ENCODE data around the gene CRKL. TPM values are rescaled to one million over a fixed set of nuclear protein-coding genes. Genes with fewer than 3 reads are reported as not detected.

Gene CRKL
- total and polyA plus RNA-seq, 3 donors from 2014 or later = 31.9 to 60.2 (median 47.5) TPM

DNA sequence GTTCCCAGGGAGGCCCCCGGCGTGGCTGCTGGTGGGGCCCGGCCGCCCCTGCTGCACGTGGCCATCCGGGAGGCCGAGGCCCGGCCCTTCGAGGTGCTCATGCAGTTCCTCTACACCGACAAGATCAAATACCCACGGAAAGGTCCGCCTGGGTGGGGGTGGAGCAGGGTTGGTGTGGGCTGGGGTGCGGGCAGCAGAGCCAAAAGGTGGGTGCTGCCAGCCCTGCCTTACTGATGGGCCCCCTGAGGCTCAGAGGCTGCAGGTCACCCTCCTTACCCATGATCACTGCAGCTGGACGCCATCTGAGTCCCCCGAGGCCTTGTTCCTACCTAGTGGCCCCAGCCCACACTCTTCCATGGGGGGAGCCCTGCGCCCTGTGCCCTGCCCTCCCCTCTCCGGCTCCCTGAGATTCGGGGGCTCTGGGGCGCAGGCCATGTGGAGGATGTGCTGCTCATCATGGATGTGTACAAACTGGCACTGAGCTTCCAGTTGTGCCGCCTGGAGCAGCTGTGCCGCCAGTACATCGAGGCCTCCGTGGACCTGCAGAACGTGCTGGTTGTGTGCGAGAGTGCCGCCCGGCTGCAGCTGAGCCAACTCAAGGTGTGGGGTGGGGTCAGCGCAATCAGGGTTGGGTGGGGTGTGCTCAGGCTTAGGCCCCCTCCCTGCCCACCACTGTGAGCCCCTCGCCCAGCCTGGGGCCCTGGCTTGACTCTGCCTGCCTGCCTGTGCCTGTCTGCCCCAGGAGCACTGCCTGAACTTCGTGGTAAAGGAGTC, 77.1 kb downstream of the CRKL start:
- Histone ChIP-seq H3K4me3 (no peak overlapping the region), H3K36me3 (ENCODE audit: low read depth, missing control alignments) (no peaks in the 10 kb centered on the region)

DNA sequence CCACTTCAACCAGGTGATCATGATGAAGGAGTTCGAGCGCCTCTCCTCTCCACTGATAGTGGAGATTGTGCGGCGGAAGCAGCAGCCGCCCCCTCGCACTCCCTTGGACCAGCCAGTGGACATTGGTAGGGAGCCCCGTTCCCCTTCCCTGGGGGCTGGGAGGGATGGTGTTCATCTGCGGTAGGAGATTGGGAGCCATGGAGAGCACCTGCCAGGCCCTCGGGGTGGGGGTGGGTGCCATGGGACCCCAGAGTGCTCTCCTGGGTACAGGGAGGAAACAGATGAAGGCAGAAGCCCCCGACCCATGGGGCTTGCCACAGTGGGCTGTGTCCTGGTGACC, 77.7 kb downstream of the CRKL start:
- no peak overlapping the region for H3K4me3 ChIP-seq
- H3K27me3 ChIP-seq = no peaks in the 10 kb centered on the region
- no peak overlapping the region for H3K27ac ChIP-seq
- no peaks in the 10 kb centered on the region for H3K36me3 ChIP-seq (ENCODE audit: low read depth, missing control alignments)
- H3K9me3 ChIP-seq = no peaks in the 10 kb centered on the region
- intact Hi-C loops (cut with DNase I; ENCODE audit: low total_unique reads) = no loop called here
- peaks cover 16% of the 10 kb centered on the region for H3K4me1 ChIP-seq
- WGBS, 2 donors = 90 to 93% methylated on average over 3 to 10 of the region's 10 CpGs
- TF ChIP-seq POLR2A (IDR thresholded peaks at IDR 0.05) (no peak), CTCF (IDR thresholded peaks at IDR 0.05) (no peak)
- DNase-seq = no peak

More for the DNA sequence above, 77.1 kb downstream of the CRKL start:
- Histone ChIP-seq H3K27ac (no peak overlapping the region), H3K9me3 (no peaks in the 10 kb centered on the region), H3K4me1 (peaks cover 21% of the 10 kb centered on the region), H3K27me3 (no peaks in the 10 kb centered on the region)
- 90 to 93% methylated on average over 4 to 21 of the region's 30 CpGs for WGBS, 2 donors
- TF ChIP-seq POLR2A (IDR thresholded peaks at IDR 0.05) (no peak), CTCF (IDR thresholded peaks at IDR 0.05) (no peak)
- intact Hi-C loops (cut with DNase I; ENCODE audit: low total_unique reads) = no loop called here
- no peak for DNase-seq

GRCh38 chr22:20995329-20996030, 78.3 kb downstream of the CRKL start:
- no peaks in the 10 kb centered on the region for H3K27me3 ChIP-seq
- H3K36me3 ChIP-seq (ENCODE audit: low read depth, missing control alignments) = no peaks in the 10 kb centered on the region
- H3K9me3 ChIP-seq = no peaks in the 10 kb centered on the region
- H3K4me1 ChIP-seq = peaks cover 15% of the 10 kb centered on the region
- no peak overlapping the region for H3K4me3 ChIP-seq
- WGBS, 2 donors = 90 to 100% methylated on average over 2 to 23 of the region's 23 CpGs
- no peak for TF ChIP-seq POLR2A (IDR thresholded peaks at IDR 0.05)
- TF ChIP-seq CTCF (IDR thresholded peaks at IDR 0.05) = no peak
- DNase-seq = no peak
- intact Hi-C loops (cut with DNase I; ENCODE audit: low total_unique reads) = no loop called here
- H3K27ac ChIP-seq = no peak overlapping the region

GRCh38 chr22:20996031-20996410, 78.8 kb downstream of the CRKL start:
- no peak for DNase-seq
- no peak overlapping the region for H3K4me3 ChIP-seq
- no peak overlapping the region for H3K27ac ChIP-seq
- 80 to 95% methylated on average over 1 to 10 of the region's 10 CpGs for WGBS, 2 donors
- intact Hi-C loops (cut with DNase I; ENCODE audit: low total_unique reads) = no loop called here
- H3K9me3 ChIP-seq = no peaks in the 10 kb centered on the region
- H3K27me3 ChIP-seq = no peaks in the 10 kb centered on the region
- peaks cover 15% of the 10 kb centered on the region for H3K4me1 ChIP-seq
- TF ChIP-seq CTCF (IDR thresholded peaks at IDR 0.05) (no peak), POLR2A (IDR thresholded peaks at IDR 0.05) (no peak)
- H3K36me3 ChIP-seq (ENCODE audit: low read depth, missing control alignments) = no peaks in the 10 kb centered on the region

Data from testis (tissue), 3 donors.